Suppressor macrophage treated with lipopolysaccharide for 1 hour (primary cell): ENCODE data around the gene KCNE3.

ENCODE experiments used
- DNase-seq, 3 donors: peaks; one replicate each; pipeline ENCODE4 v3.0.0-alpha.2; 2020 to 2022

KCNE3 gene

GRCh38 chr11:74471037-74471436 lies 3.7 kb upstream of the KCNE3 start:
- no peak for DNase-seq

DNA sequence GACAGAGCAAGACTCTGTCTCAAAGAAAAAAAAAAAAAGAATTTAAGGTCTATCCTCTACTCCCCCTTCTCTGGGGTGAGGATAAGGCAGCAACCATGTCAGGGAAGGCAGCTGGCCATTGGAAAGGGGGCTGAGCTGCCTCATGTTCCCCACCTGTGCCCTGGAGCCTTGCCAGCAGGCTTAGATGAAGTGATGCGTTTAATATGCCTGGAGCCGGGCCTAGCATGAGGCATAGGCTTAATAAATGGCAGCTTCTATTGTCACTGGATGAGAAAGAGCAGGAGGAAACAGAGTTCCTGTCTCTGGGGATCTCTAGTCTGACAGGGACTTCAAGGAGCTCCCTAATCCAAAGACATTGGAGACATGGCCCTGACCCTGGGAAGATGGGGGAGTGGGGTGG lies 3.2 kb upstream of the KCNE3 start:
- no peak for DNase-seq

GRCh38 chr11:74468936-74469335 lies 1.6 kb upstream of the KCNE3 start:
- DNase-seq = peak; percentile 70 to 73 (median 73)

- no peak for DNase-seq
Observed at GRCh38 chr11:74468521-74468920, 1.2 kb upstream of the KCNE3 start.

GRCh38 chr11:74468058-74468457 lies 709 bp upstream of the KCNE3 start:
- no peak for DNase-seq

- DNase-seq = no peak
Observed at GRCh38 chr11:74465291-74465708, 2.0 kb downstream of the KCNE3 start.

DNA sequence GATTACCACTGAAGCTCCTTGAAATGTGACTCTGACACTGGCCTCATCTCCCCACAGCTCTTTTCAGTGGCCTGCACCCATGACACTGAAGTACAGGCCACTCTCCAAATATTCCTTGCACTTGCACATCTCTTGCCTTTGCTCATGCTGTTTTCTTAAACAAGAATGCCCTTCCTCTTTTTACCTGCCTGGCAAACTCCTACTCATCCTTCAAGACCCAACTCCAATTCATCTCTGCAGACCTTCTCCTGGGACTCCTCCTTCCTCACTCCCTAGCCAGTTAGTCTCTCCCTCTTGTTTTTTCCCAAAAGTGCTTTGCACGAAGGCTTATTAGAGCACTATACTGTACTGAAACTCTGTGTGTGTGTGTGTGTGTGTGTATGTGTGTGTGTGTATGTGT lies 2.6 kb downstream of the KCNE3 start:
- DNase-seq = no peak

- DNase-seq = no peak
Observed at GRCh38 chr11:74463216-74463615, 4.1 kb downstream of the KCNE3 start.

DNA sequence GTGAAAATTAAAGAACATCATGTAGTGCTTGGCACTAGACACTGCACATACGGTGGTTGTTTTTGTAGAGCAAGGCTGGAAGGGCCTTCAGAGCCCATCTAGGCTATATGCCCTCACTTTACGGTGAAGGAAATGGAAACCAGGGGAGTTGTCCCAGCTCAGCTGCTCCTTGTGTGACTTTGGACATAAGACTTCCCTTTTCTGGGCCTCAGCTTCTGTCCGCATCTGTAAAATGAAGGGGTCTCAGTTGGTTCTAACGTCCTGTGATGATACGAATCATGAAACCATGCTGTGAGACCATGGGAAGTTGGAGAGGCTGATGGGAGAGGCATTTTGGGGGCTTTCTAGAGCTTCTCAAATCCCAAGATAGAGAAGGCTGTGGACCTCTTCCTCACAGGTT lies 4.7 kb downstream of the KCNE3 start:
- peak in 1 of 3 donors; percentile 41 for DNase-seq

DNA sequence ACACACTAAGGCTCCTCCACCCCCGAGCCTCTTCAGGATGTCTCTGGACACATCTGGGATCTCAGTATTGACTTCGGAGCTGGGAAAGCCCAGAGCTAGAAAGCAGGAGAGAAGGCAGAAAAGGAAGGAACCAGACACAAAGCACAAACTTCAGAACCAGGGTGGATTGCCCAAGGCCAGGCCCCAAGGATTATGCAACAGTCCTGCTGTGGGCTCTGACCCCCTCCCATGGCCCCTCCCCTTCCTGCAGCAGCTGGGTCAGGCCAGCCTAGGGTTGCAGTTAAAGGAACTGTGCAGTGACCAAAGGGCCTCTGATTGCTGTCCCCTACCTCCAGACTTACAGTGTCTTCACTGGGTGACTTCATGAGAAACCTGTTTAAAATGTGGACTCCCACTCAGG lies 5.3 kb downstream of the KCNE3 start:
- peak; percentile 84 to 89 (median 87) for DNase-seq

DNA sequence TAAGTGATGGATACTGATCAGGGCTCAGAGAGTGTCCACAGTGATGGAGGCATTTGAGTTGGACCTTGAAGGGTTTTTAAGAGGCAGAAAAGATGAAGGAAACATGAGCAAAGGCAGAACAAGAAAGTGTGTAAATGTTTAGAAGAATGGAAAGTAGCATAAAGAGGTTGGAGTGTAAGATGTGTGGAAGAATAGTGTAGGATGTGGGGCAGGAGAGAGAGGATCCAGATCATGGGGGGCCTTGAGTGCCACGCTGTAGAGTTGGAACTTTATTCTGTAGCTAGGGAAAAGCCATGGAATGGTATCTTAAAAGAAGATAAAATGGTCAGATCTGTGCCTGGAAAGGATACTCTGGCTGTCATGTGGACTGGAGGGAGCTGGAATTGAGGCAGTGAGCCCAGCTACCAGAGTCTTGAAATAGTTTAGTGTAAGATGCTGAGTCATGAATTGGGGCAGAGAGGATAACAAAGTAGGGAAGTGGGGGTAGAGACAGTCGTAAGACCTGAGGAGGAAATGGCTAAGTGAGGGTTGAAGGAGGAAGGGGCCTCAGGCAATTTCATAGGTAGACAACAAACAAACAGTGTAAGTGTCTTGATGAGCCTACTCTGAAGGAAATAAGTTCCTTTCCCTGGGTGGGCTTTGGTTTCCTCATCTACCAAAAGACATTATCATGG lies 6.7 kb downstream of the KCNE3 start:
- peak; percentile 65 to 71 (median 69) for DNase-seq

- no peak for DNase-seq
Observed at GRCh38 chr11:74460065-74460464, 7.3 kb downstream of the KCNE3 start.

GRCh38 chr11:74459584-74459983 lies 7.8 kb downstream of the KCNE3 start:
- no peak for DNase-seq

GRCh38 chr11:74457356-74457755 lies 10.0 kb downstream of the KCNE3 start:
- no peak for DNase-seq

DNA sequence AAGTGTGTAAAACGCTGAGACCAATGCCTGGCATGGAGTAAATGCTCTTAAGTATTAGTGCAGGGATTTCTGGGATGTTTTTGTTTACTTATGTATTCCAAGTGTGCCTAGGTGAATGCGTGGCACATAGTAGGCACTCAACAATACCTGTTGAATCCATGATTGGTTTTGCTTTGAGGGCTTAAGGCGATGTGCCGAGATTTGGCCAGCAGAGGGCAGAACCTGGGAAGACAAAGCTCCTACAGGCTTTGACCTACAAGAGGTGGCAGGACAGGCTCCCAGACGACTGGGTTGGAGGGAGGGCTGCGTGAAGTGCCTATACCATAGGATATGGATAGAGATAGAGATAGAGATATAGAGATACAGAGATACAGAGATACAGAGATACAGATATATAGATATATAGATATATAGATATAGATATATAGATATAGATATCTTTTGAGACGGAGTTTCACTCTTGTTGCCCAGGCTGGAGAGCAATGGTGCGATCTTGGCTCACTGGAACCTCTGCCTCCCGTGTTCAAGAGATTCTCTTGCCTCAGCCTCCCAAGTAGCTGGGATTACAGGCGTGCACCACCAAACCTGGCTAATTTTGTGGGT lies 13.9 kb downstream of the KCNE3 start:
- peak; percentile 75 to 86 (median 83) for DNase-seq

- DNase-seq = no peak
Observed at GRCh38 chr11:74452366-74452765, 15.0 kb downstream of the KCNE3 start.

DNA sequence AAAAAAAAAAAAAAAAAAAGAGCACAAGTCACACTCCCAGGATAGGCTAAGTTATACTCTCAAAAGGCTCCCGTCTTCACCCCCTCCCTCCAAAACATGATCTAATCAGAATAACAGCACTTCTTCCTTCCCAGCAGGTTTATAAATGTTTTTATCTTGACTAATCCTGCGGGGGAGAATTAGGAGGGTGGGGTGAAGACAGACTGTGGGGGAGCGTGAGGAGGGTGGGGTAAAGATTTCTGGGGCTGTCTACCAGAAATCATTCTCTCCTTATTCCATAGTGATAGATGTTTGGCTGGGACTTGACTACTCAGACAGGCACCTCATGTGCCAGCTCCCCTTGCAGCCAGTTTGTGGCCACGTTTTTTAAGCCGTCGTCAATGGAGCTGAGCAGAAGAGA lies 17.0 kb downstream of the KCNE3 start:
- no peak for DNase-seq

DNA sequence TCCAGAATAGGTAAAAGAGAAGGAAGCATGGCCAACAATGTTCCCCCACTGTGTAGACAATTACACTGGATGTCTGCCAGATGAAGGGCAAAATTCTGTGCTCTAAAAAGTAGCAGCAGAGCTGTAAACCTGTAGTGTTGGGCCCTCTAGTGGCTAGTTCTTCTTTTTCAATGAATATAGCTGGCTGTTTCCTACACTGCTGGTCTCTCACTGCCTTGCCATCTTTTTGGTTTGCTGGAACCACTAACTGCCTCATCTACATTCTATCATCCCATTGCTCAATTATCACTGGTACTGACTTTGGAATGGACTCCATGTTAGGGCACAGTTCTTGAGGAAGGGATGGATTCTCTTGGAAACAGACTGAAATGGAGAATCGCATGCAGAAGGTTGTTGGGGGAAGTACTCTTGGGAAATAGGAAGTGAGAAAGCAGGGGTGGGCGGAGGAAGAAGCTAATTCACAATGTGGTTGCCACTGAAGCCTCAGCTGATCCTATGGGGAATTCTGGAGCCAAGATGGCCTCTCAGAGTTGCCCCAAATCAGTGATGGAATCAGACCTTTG lies 17.9 kb downstream of the KCNE3 start:
- peak; percentile 91 to 93 (median 93) for DNase-seq

DNA sequence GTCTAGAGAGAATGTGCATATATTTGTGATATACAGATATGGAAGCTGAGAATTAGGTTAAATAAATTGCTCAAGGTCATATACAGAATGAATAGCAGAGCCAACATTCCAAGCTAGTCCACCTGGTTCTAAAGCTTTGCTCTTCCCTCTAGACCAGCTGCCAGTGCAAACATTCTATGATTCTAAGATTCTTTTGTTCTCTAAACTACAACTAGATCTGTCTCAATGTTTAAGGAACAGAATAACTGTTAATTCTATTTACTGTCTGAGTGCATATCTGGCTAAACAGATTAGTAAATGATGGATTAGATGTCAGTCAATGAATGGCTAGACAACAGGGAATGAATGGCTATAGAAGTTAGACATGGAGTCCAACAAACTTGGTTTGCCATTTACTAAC lies 19.6 kb downstream of the KCNE3 start:
- DNase-seq = no peak

- DNase-seq = no peak
Observed at GRCh38 chr11:74446532-74446938, 20.8 kb downstream of the KCNE3 start.

DNA sequence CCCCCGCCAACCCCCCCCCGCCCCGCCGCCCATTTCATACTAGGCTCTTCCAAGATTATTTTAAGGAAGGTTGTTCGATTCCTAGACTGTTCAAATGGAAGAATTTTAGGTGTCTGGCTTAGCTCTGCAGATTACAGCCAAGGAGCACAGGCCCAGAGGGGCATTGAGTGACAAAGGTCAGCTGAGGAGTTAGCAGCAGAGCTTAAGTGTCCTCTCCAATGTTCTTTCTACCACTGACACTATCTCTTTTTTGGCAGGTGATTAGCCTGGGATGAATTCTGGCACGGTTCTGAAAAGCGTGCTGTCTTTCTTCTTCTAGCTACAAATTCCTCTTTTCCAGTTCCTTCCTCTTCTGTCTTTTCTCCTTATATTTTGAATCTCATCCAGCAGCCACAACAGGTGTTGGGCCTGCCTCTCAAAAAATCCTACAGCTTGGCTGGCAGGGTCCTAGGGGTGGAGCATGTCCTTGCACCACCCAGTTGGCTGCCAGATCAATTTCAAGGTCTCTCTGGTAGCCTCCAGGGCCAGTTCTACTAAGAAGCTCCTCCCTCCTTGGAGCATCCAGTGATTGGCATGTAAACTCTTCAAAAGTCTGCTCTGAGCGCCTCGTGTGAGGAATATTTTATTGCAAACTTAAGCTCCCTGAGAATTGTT lies 23.0 kb downstream of the KCNE3 start:
- no peak for DNase-seq

- DNase-seq = no peak
Observed at GRCh38 chr11:74443071-74443864, 24.1 kb downstream of the KCNE3 start.

DNA sequence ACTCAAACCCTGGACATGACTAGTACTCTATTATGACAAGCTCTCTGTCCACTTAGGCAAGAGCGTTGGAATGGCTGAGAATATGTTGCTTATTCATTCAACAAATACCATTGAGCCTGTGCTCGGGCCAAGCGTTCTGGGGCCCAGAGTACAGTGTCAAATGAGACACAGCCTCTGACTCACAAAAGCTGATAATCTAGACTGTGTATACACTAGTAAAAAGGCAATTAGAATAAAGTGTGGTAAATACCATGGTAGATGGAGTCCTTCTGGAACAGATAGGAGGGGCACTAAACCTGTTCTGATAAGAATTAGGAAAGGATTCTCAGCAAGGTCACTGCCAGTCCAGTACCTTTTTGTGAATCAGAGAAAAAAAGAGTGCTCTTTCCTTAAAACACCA lies 24.7 kb downstream of the KCNE3 start:
- no peak for DNase-seq
